ELR (cell line): ENCODE data around the gene PTPRK.
A peak's percentile ranks its signal among the peaks of the same experiment; 100 is the strongest.

ENCODE experiments used
- DNase-seq: peaks from one replicate; pipeline ENCODE4 v3.0.0-alpha.2; 2015; ENCODE audit warnings: low read depth

The PTPRK gene

DNA sequence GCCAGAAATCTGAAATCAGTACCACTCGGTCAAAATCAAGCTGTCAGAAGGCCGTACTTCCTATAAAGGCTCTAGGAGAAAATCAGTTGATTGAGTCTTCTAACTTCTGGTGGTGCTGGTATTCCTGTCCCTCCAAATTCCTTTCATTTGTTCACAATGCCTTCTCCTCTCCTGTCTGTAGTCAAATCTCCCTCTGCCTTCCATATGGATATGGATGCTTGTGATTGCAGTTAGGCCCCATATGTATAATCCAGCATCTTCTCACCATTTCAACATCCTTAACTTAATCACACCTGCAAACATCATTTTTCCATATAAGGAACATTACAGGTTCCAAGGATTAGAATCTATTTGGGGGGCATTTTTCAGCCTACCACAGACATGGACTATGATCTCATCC lies 331.7 kb downstream of the PTPRK start:
- DNase-seq = no peak

DNA sequence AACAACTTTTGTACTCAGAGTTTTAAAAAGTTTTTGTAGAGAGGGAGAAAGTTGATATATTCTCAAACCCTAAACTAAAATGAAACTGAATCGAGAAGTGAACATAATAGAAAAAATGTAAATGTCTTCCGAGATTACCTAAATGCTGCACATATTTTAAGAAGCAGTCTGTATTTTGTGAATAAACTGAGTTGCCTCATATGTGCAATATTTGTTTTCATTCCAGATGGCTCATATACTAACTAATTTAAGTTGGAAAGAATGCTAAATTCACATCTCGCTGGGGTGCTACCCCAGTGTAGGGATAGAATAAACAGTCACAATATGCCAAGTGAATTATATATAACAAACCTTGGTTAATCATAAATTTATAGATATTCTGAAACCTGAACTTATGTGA lies 333.7 kb downstream of the PTPRK start:
- DNase-seq = no peak

DNA sequence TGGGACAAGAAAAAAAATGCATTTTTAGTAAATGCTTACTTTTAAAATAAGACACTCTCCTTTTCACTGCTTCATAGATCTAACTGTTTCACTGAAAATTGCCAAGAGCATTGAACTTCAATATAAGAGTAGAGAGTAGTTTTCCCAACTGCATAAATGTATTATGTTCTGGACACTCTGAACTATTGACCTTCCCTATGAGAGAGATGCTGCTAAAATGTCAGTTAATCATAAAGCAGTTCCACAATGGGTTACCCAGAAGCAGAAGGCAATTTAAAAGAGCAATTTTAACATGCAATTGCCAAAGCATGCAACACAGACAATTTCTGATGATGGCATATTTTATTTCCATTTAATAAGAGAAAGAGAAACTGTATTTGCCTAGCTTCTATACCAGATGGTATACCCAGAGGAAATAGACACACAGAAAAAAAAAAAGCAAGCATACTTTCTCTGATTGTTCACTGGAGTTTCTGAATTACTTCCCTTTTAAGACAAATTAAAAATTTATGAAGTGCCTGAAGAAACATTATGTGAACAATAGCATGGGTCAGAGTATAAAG lies 340.4 kb downstream of the PTPRK start:
- DNase-seq = no peak

- no peak for DNase-seq
Measured at GRCh38 chr6:128174724-128175123, 345.7 kb downstream of the PTPRK start.

- no peak for DNase-seq
Measured at GRCh38 chr6:128172752-128173682, 347.4 kb downstream of the PTPRK start.

GRCh38 chr6:128172081-128172480 lies 348.3 kb downstream of the PTPRK start:
- no peak for DNase-seq

DNA sequence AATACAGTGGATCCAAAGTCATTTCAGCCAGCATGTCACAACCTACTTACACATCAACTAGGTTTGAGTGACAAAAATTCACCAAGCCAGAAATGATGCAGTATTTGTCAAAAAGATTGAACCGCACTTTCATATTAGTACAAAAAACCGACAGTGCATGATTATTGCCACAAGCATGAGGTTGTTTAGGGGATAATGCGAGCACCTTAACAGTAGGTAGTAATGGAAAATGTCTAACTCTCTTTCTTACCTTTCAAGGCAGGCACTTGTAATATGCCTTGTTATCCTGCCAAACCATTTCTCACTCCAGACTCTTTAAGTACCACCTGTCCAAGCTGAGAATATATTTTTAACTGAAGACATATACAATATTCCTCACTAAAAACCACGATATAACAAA lies 349.2 kb downstream of the PTPRK start:
- no peak for DNase-seq

GRCh38 chr6:128168244-128168643 lies 352.2 kb downstream of the PTPRK start:
- peak; percentile 24 for DNase-seq

DNA sequence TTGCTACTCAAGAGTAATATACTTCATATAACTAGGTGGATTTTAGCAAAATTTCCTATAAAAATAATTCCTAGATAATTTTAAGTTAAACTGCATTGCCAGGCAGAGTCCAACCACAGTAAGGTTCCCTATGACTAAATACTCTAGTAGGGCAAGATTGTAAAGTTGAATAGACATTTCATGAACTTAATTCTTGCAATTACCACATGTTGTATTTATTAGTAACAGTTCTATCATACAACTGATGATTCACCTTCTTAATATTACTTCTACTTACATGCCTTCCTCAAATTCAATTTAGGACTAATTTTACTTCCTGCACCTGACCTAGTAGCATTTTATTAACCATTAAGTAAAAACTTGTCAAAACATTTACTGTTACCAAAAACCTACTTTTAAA lies 352.8 kb downstream of the PTPRK start:
- peak; percentile 2 for DNase-seq

- DNase-seq = no peak
Measured at GRCh38 chr6:128164254-128164653, 356.1 kb downstream of the PTPRK start.

GRCh38 chr6:128162423-128162822 lies 358.0 kb downstream of the PTPRK start:
- DNase-seq = no peak

GRCh38 chr6:128161839-128162238 lies 358.6 kb downstream of the PTPRK start:
- DNase-seq = no peak

- no peak for DNase-seq
Measured at GRCh38 chr6:128161263-128161662, 359.1 kb downstream of the PTPRK start.

GRCh38 chr6:128158496-128158895 lies 361.9 kb downstream of the PTPRK start:
- peak; percentile 75 for DNase-seq

DNA sequence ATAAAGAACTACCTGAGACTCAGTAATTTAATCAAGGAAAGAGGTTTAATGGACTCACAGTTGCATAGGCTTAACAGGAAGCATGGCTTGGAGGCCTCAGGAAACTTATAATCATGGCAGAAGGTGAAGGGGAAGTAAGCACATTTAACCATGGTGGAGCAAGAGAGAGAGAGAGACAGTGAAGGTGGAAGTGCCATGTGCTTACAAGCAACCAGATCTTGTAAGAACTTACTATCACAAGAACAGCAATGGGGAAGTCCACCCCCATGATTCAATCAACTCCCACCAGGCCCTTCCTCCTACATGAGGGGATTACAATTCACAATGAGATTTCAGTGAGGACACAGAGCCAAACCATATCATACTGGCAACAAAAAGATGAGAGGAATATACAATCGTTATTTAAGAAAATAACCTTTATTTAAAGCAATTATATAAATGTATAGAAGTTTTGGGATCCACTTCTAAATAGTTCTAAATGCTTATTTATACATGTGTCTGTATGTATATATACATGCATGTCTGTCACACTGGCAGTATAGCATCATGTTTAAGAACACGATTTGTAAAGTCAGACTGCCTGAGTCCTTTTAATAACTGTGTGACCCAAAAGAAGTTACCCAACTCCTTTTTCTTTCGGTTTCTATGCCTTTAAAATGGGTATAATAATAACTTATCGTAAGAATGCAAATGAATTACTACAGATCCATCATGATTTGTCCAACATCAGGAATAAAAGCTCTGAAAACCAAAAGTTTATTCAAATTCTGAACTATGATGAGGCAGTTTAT lies 363.9 kb downstream of the PTPRK start:
- DNase-seq = no peak

DNA sequence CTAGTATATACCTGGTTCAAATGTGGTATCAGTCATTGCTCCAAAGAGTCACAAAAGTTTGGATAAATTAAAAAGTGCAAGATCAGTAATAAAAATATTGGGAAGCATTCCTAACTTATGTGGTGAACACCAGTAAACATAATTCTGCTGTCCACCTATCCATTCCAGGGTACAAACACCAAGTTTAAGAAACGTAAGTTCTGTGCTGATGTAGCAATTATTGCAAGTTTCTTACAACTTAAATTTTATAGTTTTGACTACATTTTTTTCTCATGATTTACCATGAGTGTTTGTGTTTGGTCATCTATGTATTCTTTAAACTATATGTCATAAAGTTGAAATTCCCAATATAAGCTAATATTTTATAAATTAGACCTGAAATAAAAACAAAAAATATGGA lies 364.6 kb downstream of the PTPRK start:
- DNase-seq = no peak

GRCh38 chr6:128152551-128152950 lies 367.8 kb downstream of the PTPRK start:
- DNase-seq = no peak

- DNase-seq = no peak
Measured at GRCh38 chr6:128150376-128150775, 370.0 kb downstream of the PTPRK start.

GRCh38 chr6:128149796-128150195 lies 370.6 kb downstream of the PTPRK start:
- no peak for DNase-seq

DNA sequence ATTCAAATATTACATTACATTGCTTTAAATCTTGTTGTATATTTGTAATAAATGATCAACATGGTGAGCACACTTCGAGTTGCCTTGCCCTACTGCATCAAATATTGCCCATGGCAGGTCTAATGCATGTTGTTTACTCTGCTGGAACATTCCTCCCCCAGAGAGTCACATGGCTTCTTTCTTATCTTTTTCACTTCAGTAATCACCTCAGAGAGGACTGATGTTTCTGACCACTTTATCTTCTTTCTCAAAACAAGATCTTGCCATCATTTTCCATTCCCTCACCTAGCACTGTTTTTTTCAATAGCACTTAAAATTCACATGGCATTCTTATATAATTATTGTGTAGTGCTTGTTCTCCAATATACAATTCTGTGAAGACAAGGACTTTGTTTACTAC lies 376.1 kb downstream of the PTPRK start:
- no peak for DNase-seq

DNA sequence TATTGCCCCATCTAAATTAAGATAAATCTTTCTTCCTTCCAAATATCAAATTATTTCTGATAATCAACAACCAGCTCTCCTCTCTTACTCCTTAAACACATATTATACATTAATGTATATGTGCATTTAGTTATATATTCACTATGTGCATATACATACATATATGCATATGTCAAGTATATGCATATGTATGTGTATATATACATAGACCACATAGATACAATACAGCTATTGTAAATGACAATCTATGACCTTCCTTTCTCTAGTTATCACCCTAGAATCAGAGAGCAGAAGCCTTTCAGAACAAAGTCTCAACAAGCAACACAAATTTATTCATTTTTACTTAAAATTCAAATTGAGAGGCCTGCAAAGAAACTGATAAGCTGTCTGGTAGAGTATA lies 378.5 kb downstream of the PTPRK start:
- DNase-seq = no peak

GRCh38 chr6:128139519-128139918 lies 380.9 kb downstream of the PTPRK start:
- DNase-seq = peak; percentile 64

- no peak for DNase-seq
Measured at GRCh38 chr6:128138694-128139093, 381.7 kb downstream of the PTPRK start.
